GM19238 (cell line): ENCODE measurements around the gene CCDC69.
"Not testable (repeated sequence)": the region's sequence is repeated elsewhere in the genome, so short reads cannot be mapped to it uniquely, and the experiment has no call there.

Experiments
- DNase-seq: peaks from one replicate; pipeline ENCODE4 v3.0.0; 2011; ENCODE audit warnings: low spot score; ENCODE audit not compliant: insufficient read length

Gene CCDC69

GRCh38 chr5:151245680-151246219 is 21.9 kb upstream of the CCDC69 start:
- no peak for DNase-seq

GRCh38 chr5:151244206-151244605 is 20.3 kb upstream of the CCDC69 start:
- DNase-seq: no peak

GRCh38 chr5:151243564-151243963 is 19.7 kb upstream of the CCDC69 start:
- no peak for DNase-seq

GRCh38 chr5:151243127-151243526 is 19.2 kb upstream of the CCDC69 start:
- no peak for DNase-seq

GRCh38 chr5:151240924-151241635 is 17.2 kb upstream of the CCDC69 start:
- DNase-seq: no peak

GRCh38 chr5:151240268-151240835 is 16.5 kb upstream of the CCDC69 start:
- DNase-seq: not testable (repeated sequence)

- DNase-seq: peak; percentile 55
Measured at GRCh38 chr5:151239237-151239861, 15.5 kb upstream of the CCDC69 start.

- peak; percentile 55 for DNase-seq
Measured at GRCh38 chr5:151238303-151238741, 14.4 kb upstream of the CCDC69 start.

GRCh38 chr5:151237685-151238084 is 13.8 kb upstream of the CCDC69 start:
- DNase-seq: no peak

GRCh38 chr5:151236888-151237287 is 13.0 kb upstream of the CCDC69 start:
- no peak for DNase-seq

GRCh38 chr5:151235239-151235571 is 11.3 kb upstream of the CCDC69 start:
- not testable (repeated sequence) for DNase-seq

GRCh38 chr5:151234476-151235238 is 10.8 kb upstream of the CCDC69 start:
- DNase-seq: peak; percentile 60

- peak; percentile 57 for DNase-seq
Measured at GRCh38 chr5:151233616-151234085, 9.8 kb upstream of the CCDC69 start.

- DNase-seq: no peak
Measured at GRCh38 chr5:151231359-151231758, 7.5 kb upstream of the CCDC69 start.

- no peak for DNase-seq
Measured at GRCh38 chr5:151230048-151230680, 6.3 kb upstream of the CCDC69 start.

GRCh38 chr5:151228986-151229385 is 5.1 kb upstream of the CCDC69 start:
- no peak for DNase-seq

- DNase-seq: no peak
Measured at GRCh38 chr5:151227918-151228447, 4.1 kb upstream of the CCDC69 start.

GRCh38 chr5:151225475-151225874 is 1.6 kb upstream of the CCDC69 start:
- DNase-seq: no peak

- no peak for DNase-seq
Measured at GRCh38 chr5:151225071-151225470, 1.2 kb upstream of the CCDC69 start.

GRCh38 chr5:151224372-151224771 is 480 bp upstream of the CCDC69 start:
- no peak for DNase-seq
